ENCODE measurements around the gene UNC5A.

The UNC5A gene

DNA sequence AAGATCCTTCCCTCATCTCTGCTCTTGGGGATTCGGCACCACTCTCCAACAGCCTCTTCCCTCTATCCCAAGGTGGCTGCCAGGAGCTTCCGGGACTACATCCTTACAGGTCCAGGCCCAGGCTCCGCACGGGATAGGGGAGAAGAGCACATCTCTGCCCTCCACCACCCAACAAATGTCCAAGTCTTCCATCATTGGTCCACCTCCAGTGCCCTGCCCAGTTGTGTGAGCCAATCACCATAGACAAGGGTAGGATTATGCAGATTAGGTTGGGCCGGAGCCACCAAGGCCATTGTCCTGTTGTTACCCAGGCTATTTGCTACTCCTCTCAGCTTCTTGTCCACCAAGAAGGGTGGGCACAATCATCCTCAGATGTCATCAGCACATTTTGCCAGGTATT is 9.1 kb downstream of the UNC5A start:
- H3K4me3 ChIP-seq (ENCODE audit: low read depth, low read length), result no peak overlapping the region
- in situ Hi-C loops (cut with HindIII; ENCODE audit: low sequenced_read_pairs), result no loop called here
- TF ChIP-seq, protein P1, sequence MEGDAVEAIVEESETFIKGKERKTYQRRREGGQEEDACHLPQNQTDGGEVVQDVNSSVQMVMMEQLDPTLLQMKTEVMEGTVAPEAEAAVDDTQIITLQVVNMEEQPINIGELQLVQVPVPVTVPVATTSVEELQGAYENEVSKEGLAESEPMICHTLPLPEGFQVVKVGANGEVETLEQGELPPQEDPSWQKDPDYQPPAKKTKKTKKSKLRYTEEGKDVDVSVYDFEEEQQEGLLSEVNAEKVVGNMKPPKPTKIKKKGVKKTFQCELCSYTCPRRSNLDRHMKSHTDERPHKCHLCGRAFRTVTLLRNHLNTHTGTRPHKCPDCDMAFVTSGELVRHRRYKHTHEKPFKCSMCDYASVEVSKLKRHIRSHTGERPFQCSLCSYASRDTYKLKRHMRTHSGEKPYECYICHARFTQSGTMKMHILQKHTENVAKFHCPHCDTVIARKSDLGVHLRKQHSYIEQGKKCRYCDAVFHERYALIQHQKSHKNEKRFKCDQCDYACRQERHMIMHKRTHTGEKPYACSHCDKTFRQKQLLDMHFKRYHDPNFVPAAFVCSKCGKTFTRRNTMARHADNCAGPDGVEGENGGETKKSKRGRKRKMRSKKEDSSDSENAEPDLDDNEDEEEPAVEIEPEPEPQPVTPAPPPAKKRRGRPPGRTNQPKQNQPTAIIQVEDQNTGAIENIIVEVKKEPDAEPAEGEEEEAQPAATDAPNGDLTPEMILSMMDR (IDR thresholded peaks at IDR 0.05; ENCODE audit: low read depth, low read length), result no peak
- no peak for DNase-seq (ENCODE audit: low read depth, low spot score)

DNA sequence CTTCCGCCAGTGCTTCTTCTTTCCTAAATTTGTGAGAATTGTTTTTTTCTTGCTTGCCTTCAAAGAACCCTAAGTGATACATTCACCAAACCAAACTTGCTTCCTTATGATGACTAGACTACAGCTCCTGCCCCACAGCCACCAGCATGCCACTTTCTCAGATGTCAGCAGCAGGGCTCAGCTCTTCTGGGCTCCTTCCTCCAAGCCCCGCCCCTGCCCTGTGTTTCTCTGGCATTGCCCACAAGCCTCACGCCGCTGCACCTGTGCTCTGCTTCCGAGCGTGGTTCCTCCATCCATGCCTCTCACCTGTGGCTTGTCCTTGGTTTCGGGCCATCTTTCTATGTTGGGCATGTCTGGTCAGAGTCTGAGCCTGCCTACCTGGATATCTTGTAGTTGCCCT is 10.6 kb downstream of the UNC5A start:
- H3K4me3 ChIP-seq (ENCODE audit: low read depth, low read length), result no peak overlapping the region
- TF ChIP-seq, protein P1 (IDR thresholded peaks at IDR 0.05; ENCODE audit: low read depth, low read length), result no peak
- in situ Hi-C loops (cut with HindIII; ENCODE audit: low sequenced_read_pairs), result no loop called here
- no peak for DNase-seq (ENCODE audit: low read depth, low spot score)

DNA sequence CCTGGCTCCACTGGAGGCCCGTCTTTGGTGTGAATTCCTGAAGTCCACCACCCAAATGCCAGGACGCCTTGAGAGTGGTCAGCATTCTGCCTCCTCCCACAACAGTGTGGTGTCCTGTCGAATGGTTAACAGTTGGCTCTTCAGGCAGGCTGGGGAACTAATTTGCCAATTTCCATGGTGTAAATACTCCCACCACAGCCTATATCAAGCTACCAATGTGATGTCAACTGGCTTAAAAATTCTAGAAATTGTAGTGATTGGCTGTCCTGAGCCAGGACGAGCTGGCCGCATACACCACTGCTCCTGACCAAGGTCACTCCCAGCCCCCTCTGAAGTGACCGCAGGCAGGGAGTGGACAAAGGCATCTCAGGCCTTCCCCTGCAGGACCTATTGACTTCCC is 11.1 kb downstream of the UNC5A start:
- in situ Hi-C loops (cut with HindIII; ENCODE audit: low sequenced_read_pairs), result no loop called here
- no peak overlapping the region for H3K4me3 ChIP-seq (ENCODE audit: low read depth, low read length)
- TF ChIP-seq, protein P1 (IDR thresholded peaks at IDR 0.05; ENCODE audit: low read depth, low read length), result no peak
- DNase-seq (ENCODE audit: low read depth, low spot score), result no peak

DNA sequence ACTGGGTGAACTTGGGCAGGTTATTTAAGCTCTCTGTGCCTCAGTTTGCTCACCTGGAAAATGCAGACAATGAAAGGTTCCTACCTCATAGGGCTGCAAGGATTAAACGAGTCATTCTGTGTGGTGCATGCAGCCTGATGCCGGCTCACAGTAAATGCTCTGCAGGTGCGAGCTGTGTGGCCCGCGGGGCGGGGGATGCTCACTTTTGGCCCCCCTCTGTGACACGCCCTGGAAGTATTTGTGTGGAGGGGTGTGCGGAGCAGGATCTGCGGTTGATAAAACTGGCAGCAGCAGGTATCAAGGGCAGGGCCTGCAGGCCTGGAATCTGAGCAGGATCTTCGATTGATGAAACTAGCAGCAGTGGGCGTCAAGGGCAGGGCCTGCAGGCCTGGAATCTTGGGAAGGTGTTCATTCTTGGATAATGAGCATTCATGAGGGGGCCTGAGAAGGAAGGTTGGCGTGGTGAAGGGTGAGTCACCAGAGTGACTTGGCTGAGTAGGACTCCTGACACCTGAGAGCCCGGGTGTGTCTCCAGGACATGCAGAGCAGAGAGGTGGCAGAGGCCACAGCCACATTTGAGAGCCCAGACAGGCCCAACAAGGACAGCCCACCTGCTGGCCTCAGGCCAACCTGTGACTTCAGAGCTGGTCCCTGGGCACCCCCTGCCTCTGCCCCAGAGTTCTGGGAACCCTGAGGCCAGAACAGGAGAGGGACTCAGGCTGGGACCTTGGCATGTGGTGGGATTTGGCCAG is 11.9 kb downstream of the UNC5A start:
- in situ Hi-C loops (cut with HindIII; ENCODE audit: low sequenced_read_pairs), result no loop called here
- no peak overlapping the region for H3K4me3 ChIP-seq (ENCODE audit: low read depth, low read length)
- DNase-seq (ENCODE audit: low read depth, low spot score), result no peak
- TF ChIP-seq, protein P1 (IDR thresholded peaks at IDR 0.05; ENCODE audit: low read depth, low read length), result no peak

DNA sequence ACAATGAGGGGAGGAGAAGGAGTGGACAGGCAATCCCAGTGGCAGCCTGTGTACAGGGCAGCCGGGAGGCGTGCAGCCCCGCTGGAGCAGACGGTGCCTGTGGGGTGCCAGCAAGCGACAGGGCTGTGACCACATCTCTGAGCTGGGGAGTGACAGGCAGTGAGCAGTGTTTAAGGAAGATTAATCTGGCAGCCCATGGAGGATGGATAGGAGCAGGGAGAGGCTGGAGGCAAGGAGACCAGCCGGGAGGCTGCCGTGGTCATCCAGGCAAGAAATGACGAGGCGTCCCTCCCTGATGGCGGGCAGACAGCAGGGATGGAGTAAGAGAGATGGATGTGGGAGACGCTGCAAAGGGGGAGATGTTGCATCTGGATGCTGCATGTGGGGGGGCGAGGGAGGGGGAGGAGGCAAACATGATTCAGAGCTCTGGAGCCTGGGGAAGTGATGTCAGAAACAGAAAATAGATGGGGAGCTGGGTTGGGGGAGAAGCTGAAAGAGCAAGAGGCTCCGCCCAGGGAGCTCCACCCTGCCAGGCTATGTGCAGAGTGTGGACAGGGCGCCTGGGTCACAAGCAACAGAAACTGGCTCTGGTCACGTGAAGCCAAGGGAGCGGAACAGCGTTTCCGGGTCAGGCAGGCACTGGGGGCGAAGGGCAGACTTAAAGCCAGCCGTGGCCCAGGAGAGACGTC is 12.6 kb downstream of the UNC5A start:
- TF ChIP-seq, protein P1 (IDR thresholded peaks at IDR 0.05; ENCODE audit: low read depth, low read length), result no peak
- no peak for DNase-seq (ENCODE audit: low read depth, low spot score)
- in situ Hi-C loops (cut with HindIII; ENCODE audit: low sequenced_read_pairs), result no loop called here
- H3K4me3 ChIP-seq (ENCODE audit: low read depth, low read length), result no peak overlapping the region

DNA sequence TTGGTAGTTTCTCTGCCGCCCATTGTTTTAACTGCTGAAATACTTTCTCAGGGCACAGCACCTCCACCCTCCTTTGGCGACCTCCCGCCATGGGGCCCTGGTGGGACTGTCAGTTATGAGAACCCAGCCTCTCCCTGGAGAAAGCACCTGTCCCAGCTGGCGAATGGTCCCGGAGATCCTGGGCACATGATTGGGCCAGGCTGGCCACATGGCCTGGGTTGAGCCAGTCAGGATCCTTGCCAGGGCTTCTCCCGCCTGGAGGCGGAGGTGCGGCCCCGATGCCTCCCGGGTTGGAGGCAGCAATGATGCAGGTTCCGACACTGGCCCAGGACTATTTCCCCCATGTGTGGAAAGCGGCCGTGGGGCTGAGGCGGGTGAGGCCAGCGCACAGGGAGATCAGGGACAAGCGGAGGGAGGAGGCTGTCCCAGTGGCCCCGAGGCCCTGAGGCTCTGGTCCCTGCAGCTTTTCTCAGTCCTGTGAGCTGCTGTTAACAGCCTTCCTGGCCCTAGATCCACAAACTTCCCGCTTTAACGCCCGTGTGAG is 13.6 kb downstream of the UNC5A start:
- no peak overlapping the region for H3K4me3 ChIP-seq (ENCODE audit: low read depth, low read length)
- in situ Hi-C loops (cut with HindIII; ENCODE audit: low sequenced_read_pairs), result no loop called here
- no peak for DNase-seq (ENCODE audit: low read depth, low spot score)
- TF ChIP-seq, protein P1 (IDR thresholded peaks at IDR 0.05; ENCODE audit: low read depth, low read length), result no peak

All from astrocyte of the spinal cord (primary cell).